GM12878 (cell line): ENCODE results near the gene XRCC2. TPM values are rescaled to one million over a fixed set of nuclear protein-coding genes. Genes with fewer than 3 reads are reported as not detected.

Source experiments
- ATAC-seq: fragments of 200-7000 bp; cut with Tn5 transposase; 3 replicates; pipeline ENCODE4 v1.9.1; 2020; ENCODE audit warnings: mild to moderate bottlenecking, moderate library complexity
- BruUV-seq: library from RNA; stranded (reverse); fragments of 400-500 nt; replicated peaks from 2 replicates; lab custom pipeline; 2021; lab: Mats Ljungman, UMichigan
- CTCF ChIA-PET: fragments of 300-600 bp; sonication (Branson Sonifier 250); formaldehyde crosslinking; extraction: SDS; loops from one replicate; lab custom pipeline; 2021; ENCODE audit warnings: inconsistent platforms; lab: Yijun Ruan, JAX
- POLR2A ChIA-PET: fragments of 350-600 bp; formaldehyde crosslinking; extraction: SDS; loops from one replicate; lab custom pipeline; 2021; ENCODE audit warnings: inconsistent platforms; lab: Charles Lee
- RAD21 ChIA-PET: fragments of 300-600 bp; sonication (Branson Sonifier 250); formaldehyde crosslinking; loops from one replicate; lab custom pipeline; 2023; ENCODE audit warnings: antibody characterized with exemption; ENCODE audit not compliant: unreplicated experiment; lab: Charles Lee
- SMC1A ChIA-PET: fragments of 300-600 bp; sonication (Branson Sonifier 250); formaldehyde crosslinking; loops from one replicate; lab custom pipeline; 2023; ENCODE audit not compliant: unreplicated experiment, uncharacterized antibody; lab: Charles Lee
- DNase-seq: peaks from one replicate; pipeline ENCODE4 v3.0.0-alpha.2; 2011; ENCODE audit warnings: low read depth, low spot score
- FAIRE-seq: peaks from 3 replicates; lab custom pipeline; 2011; peaks lifted over from hg19 to GRCh38; lab: Jason Lieb, UNC
- H2AFZ ChIP-seq: 2 replicates; pipeline ENCODE4 v1.6.0; 2011; ENCODE audit warnings: low read depth, low read length, control low read depth; ENCODE audit not compliant: control insufficient read depth
- H3K27ac ChIP-seq: 2 replicates; pipeline ENCODE4 v1.5.1; 2011; ENCODE audit warnings: control low read depth; ENCODE audit not compliant: control insufficient read depth, insufficient read depth
- H3K27me3 ChIP-seq, 2 experiments: replicated peaks in 1 of 2; 2 replicates each; pipeline versions ENCODE4 v1.6.0 to v1.6.1; 2011; ENCODE audit warnings: low read length in 1 of 2; ENCODE audit not compliant: control insufficient read depth in 2 of 2, insufficient read depth in 2 of 2
- H3K36me3 ChIP-seq, 2 experiments: 2 replicates each; pipeline ENCODE4 v1.5.1; 2011; ENCODE audit warnings: low read length in 1 of 2; ENCODE audit not compliant: control insufficient read depth in 2 of 2, insufficient read depth in 2 of 2
- H3K4me1 ChIP-seq: 2 replicates; pipeline ENCODE4 v1.6.1; 2011; ENCODE audit warnings: mild to moderate bottlenecking, low read length, moderate library complexity, mixed read lengths; ENCODE audit not compliant: control insufficient read depth, insufficient read depth
- H3K4me2 ChIP-seq: 2 replicates; pipeline ENCODE4 v1.6.0; 2011; ENCODE audit warnings: control low read depth; ENCODE audit not compliant: control insufficient read depth, insufficient read depth
- H3K4me3 ChIP-seq: fragments of 200-600 bp; sonication (generic); 2 replicates; pipeline ENCODE4 v1.5.1; 2016
- H3K79me2 ChIP-seq: 2 replicates; pipeline ENCODE4 v1.6.0; 2011; ENCODE audit warnings: low read length; ENCODE audit not compliant: control insufficient read depth, insufficient read depth
- H3K9ac ChIP-seq: 2 replicates; pipeline ENCODE4 v1.8.0; 2011; ENCODE audit warnings: low read length, control low read depth, mixed read lengths; ENCODE audit not compliant: control insufficient read depth, insufficient read depth
- H3K9me3 ChIP-seq: replicated peaks from 3 replicates; pipeline ENCODE4 v1.5.1; 2011; ENCODE audit warnings: mild to moderate bottlenecking, low read length; ENCODE audit not compliant: control insufficient read depth, insufficient read depth
- H4K20me1 ChIP-seq: 2 replicates; pipeline ENCODE4 v1.6.0; 2011; ENCODE audit not compliant: control insufficient read depth, insufficient read depth
- CHD2 ChIP-seq: IDR thresholded peaks from 2 replicates; pipeline ENCODE4 v1.6.1; 2011; ENCODE audit warnings: low read depth, low read length, improper control_type of control experiment, borderline replicate concordance
- CHD4 ChIP-seq: fragments of 200-600 bp; sonication (generic); IDR thresholded peaks from 2 replicates; pipeline ENCODE4 v1.6.1; 2016; ENCODE audit warnings: mild to moderate bottlenecking
- CREB1 ChIP-seq: IDR thresholded peaks from 2 replicates; pipeline ENCODE4 v1.6.1; 2012; ENCODE audit warnings: low read depth, mild to moderate bottlenecking, inconsistent platforms
- EED ChIP-seq: sonication (generic); IDR thresholded peaks from 2 replicates; pipeline ENCODE4 v1.6.1; 2016; ENCODE audit warnings: antibody characterized with exemption, low read depth
- EZH2 ChIP-seq: IDR thresholded peaks from 2 replicates; pipeline ENCODE4 v1.6.1; 2012; ENCODE audit warnings: low read depth, mild to moderate bottlenecking, control low read depth, inconsistent platforms, low read length, borderline replicate concordance; ENCODE audit not compliant: control insufficient read depth
- FOXM1 ChIP-seq: IDR thresholded peaks from 2 replicates; pipeline ENCODE4 v1.6.1; 2012; ENCODE audit warnings: low read depth, mild to moderate bottlenecking, inconsistent platforms, low read length, moderate library complexity
- MXI1 ChIP-seq: fragments of 150-350 bp; IDR thresholded peaks from 2 replicates; pipeline ENCODE4 v1.6.1; 2011; ENCODE audit warnings: low read depth, mild to moderate bottlenecking, inconsistent platforms, low read length, improper control_type of control experiment
- PAX5 ChIP-seq: IDR thresholded peaks from 2 replicates; pipeline ENCODE4 v1.6.1; 2011; ENCODE audit warnings: low read depth, low read length, borderline replicate concordance
- SUPT20H ChIP-seq: IDR thresholded peaks from 2 replicates; pipeline ENCODE4 v1.6.1; 2011; ENCODE audit warnings: low read depth, mild to moderate bottlenecking, low read length, moderate library complexity, borderline replicate concordance; ENCODE audit not compliant: control insufficient read depth
- ZNF384 ChIP-seq: IDR thresholded peaks from 2 replicates; pipeline ENCODE4 v1.6.1; 2012; ENCODE audit warnings: low read depth, mild to moderate bottlenecking, low read length, improper control_type of control experiment, borderline replicate concordance
- ZZZ3 ChIP-seq: IDR thresholded peaks from 2 replicates; pipeline ENCODE4 v1.6.1; 2011; ENCODE audit warnings: low read depth; ENCODE audit not compliant: control insufficient read depth, insufficient read length
- WGBS: methylation state at CpG from one replicate; pipeline ENCODE4 v1.1.6; 2016; ENCODE audit warnings: low lambda C conversion rate; ENCODE audit not compliant: insufficient replicate concordance, insufficient coverage; ENCODE audit errors: missing lambda C conversion rate; 5-methylcytosine and 5-hydroxymethylcytosine counted together
- in situ Hi-C: fragments of 300-500 bp; cut with MboI; formaldehyde crosslinking; loops from 9 replicates; pipeline ENCODE4 v1.14.3; 2018; ENCODE audit warnings: mixed read lengths
- intact Hi-C: fragments of 100-400 bp; cut with micrococcal nuclease; formaldehyde crosslinking; loops from one replicate; pipeline ENCODE4 v1.14.2; 2022; ENCODE audit not compliant: unreplicated experiment
- polyA plus RNA-seq, 11 experiments: library from polyadenylated mRNA; depleted of rRNA in 4 of 11; unstranded in 6 of 11; stranded (reverse) in 5 of 11; fragments of >200 nt; fragmentation: Nextera tagmentation in 4 of 11; fragmentation: Illumina TruSeq in 1 of 11; extraction: Ambion mirVana in 4 of 11; extraction: Trizol in 1 of 11; gene quantifications; 1 replicate in 1 of 11; 2 replicates in 10 of 11; pipeline versions ENCODE4 v1.2.1 to v1.2.3, GENCODE V29; 2011 to 2016; ENCODE audit warnings: inconsistent platforms in 2 of 11, missing spikeins in 2 of 11, low read depth in 1 of 11
- total RNA-seq, 4 experiments: library from RNA; depleted of rRNA in 3 of 4; stranded (reverse); fragments of >200 nt in 3 of 4; fragmentation: Illumina TruSeq in 1 of 4; extraction: Trizol in 1 of 4; gene quantifications; 2 replicates each; pipeline versions ENCODE4 v1.2.1 to v1.2.3, GENCODE V29; 2013 to 2021
- TF ChIP-seq, protein P1 (sequence below): IDR thresholded peaks from 2 replicates; pipeline ENCODE4 v1.6.1; 2011; ENCODE audit warnings: mild to moderate bottlenecking, low read depth, low read length, moderate library complexity; ENCODE audit not compliant: insufficient replicate concordance

The XRCC2 gene
- total and polyA plus RNA-seq, 10 of the 15 experiments (the other 5 are each of a cell fraction or from before 2014, with no cell fraction given) = 4.8 to 21.4 (median 13.9) TPM

DNA sequence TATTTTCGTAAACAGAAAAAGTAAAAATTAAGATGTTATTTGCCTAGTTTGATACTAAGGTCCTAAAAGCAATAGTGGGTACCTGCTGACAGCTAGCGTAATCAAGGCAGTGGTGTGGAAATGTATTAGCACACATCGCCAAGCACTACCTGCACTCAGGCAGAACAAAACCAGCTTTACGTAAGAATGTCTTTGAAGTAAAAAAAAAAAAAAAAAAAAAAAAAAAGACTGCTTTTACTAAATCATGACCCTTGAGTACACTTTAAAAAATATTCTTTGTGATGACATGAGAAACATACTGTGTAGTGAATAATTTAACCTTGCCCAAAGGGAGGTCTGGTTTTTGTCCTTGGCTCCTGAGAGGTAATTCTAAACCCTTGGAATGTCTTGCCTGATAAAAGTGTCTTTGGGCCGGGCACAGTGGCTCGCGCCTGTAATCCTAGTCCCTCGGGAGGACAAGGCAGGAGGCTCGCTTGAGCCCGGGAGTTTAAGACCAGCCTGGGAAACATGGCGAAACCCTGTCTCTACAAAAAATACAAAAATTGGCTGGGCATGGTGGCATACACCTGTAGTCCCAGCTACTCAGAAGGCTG is 12.7 kb downstream of the XRCC2 start:
- Histone ChIP-seq H3K9ac (no peak overlapping the region), H3K36me3 (peaks cover 0 to 4% of the 10 kb centered on the region in 2 experiments), H3K4me2 (no peak overlapping the region), H3K27me3 (no peaks in the 10 kb centered on the region), H2AFZ (no peak overlapping the region), H3K79me2 (peaks cover 8% of the 10 kb centered on the region), H3K27ac (no peak overlapping the region), H3K9me3 (no peaks in the 10 kb centered on the region; the same call in 2 of the 3 replicates), H4K20me1 (no peaks in the 10 kb centered on the region), H3K4me3 (no peak overlapping the region), H3K4me1 (peaks cover 7% of the 10 kb centered on the region; the same call in 1 of the 2 replicates)
- ChIA-PET RAD21 (no interaction called here), SMC1A (interaction anchor here (1.6 kb wide), 1 partner anchor 10 kb away, joined by 5 read pairs; no protein-coding TSS in a partner anchor), CTCF (interaction anchor here (0.6 kb wide), 1 partner anchor 573 kb away, joined by 3 read pairs; no protein-coding TSS in a partner anchor), POLR2A (no interaction called here)
- in situ Hi-C loops = no loop called here
- intact Hi-C loops = no loop called here
- no peak for DNase-seq
- no TSS peak for BruUV-seq
- 89% methylated on average over 11 of the region's 11 CpGs for WGBS
- no peak for TF ChIP-seq PAX5
- no peak for TF ChIP-seq MXI1
- TF ChIP-seq ZNF384 = peak; percentile 39; the same call in 1 of the 2 replicates
- TF ChIP-seq CREB1 = no peak
- no peak for FAIRE-seq
- no peak for ATAC-seq

GRCh38 chr7:152661479-152661878 is 14.5 kb downstream of the XRCC2 start:
- no peaks in the 10 kb centered on the region for H3K4me1 ChIP-seq
- no peak for FAIRE-seq
- H3K4me2 ChIP-seq = no peak overlapping the region
- in situ Hi-C loops = no loop called here
- RAD21 ChIA-PET = no interaction called here
- H3K79me2 ChIP-seq = peaks cover 5% of the 10 kb centered on the region; the same call in 1 of the 2 replicates
- no peaks in the 10 kb centered on the region for H3K27me3 ChIP-seq
- SMC1A ChIA-PET = interaction anchor here (1.0 kb wide), 1 partner anchor 87 kb away, joined by 3 read pairs; no protein-coding TSS in a partner anchor
- no peak overlapping the region for H3K4me3 ChIP-seq
- H3K9ac ChIP-seq = no peak overlapping the region
- no peak for DNase-seq
- peak overlapping the region; percentile 47; the same call in 1 of the 2 replicates for H2AFZ ChIP-seq
- no TSS peak for BruUV-seq
- CTCF ChIA-PET = interaction anchor here (0.5 kb wide), 1 partner anchor 44 kb away, joined by 3 read pairs; no protein-coding TSS in a partner anchor
- POLR2A ChIA-PET = no interaction called here
- ATAC-seq = no peak; the same call in 2 of the 3 replicates
- H4K20me1 ChIP-seq = no peaks in the 10 kb centered on the region
- H3K9me3 ChIP-seq = no peaks in the 10 kb centered on the region
- intact Hi-C loops = no loop called here
- H3K27ac ChIP-seq = no peak overlapping the region
- 95% methylated on average over 1 of the region's 1 CpG for WGBS
- peaks cover 0 to 4% of the 10 kb centered on the region in 2 experiments for H3K36me3 ChIP-seq
- TF ChIP-seq CHD2 = no peak
- TF ChIP-seq ZZZ3 = no peak
- TF ChIP-seq CHD4 = no peak
- TF ChIP-seq ZNF384 = no peak
- TF ChIP-seq EED = no peak
- TF ChIP-seq, protein P1, sequence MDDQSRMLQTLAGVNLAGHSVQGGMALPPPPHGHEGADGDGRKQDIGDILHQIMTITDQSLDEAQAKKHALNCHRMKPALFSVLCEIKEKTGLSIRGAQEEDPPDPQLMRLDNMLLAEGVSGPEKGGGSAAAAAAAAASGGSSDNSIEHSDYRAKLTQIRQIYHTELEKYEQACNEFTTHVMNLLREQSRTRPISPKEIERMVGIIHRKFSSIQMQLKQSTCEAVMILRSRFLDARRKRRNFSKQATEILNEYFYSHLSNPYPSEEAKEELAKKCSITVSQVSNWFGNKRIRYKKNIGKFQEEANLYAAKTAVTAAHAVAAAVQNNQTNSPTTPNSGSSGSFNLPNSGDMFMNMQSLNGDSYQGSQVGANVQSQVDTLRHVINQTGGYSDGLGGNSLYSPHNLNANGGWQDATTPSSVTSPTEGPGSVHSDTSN = no peak
- no peak for TF ChIP-seq EZH2
- TF ChIP-seq FOXM1 = no peak
- no peak for TF ChIP-seq CREB1
- TF ChIP-seq SUPT20H = no peak
